T-helper 2 cell treated with Interferon-gamma antibody and Interleukin-4, amounts not matched to agents 100 ng/mL and 5 ng/mL, for 36 hours (primary cell): ENCODE data around the gene NUF2. TPM values are rescaled to one million over a fixed set of nuclear protein-coding genes. Genes with fewer than 3 reads are reported as not detected.

Source experiments
- intact Hi-C: fragments of 100-400 bp; cut with micrococcal nuclease; formaldehyde crosslinking; loops from one replicate; pipeline ENCODE4 v1.15.1; 2023
- total RNA-seq: library from RNA; stranded (reverse); gene quantifications from 2 replicates; pipeline ENCODE4 v1.2.3, GENCODE V29; 2022

NUF2 gene
- total RNA-seq, 1 donor from 2014 or later = 57.3 TPM

GRCh38 chr1:163331116-163331515 lies 9.4 kb downstream of the NUF2 start:
- intact Hi-C loops = no loop called here

DNA sequence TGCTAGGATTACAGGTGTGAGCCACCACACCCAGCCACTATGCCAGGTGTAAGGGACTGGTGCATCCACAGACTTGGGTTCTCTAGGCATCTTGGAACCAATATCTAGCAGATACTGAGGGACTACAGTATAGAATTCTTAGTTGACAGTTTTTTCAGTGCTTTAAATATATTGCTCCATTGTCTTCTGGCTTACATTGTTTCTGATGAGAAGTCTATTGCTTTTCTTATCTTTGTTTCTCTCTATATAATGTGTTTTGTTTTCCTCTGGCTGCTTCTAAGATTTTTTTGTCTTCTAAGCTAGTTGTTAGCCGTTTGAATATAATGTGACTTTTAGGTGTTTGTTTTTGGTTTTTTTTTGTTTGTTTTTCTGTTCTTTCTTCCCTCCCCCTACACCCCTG lies 13.5 kb downstream of the NUF2 start:
- intact Hi-C loops = no loop called here

- intact Hi-C loops = no loop called here
These were observed 15.9 kb downstream of the NUF2 start for GRCh38 chr1:163337631-163338030.

GRCh38 chr1:163346326-163346870 lies 24.6 kb downstream of the NUF2 start:
- intact Hi-C loops = no loop called here

DNA sequence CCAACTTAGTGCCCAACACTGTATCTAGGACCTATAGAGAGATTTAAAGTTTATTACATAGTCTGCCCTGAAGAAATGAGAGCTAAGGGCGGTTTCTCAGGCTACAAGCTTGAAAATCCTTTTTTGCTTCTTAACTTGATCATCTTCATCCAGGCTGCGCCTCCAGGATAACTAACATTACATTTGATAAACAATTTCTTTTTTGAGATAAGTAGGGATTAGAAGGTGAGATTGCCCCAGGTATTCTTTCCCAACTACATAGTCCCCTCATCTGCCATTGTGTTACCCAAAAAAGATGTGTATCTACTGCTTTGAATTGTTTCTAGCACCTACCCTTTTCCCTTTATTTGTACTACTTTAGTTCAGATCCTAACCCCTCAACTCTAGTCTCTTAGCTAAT lies 25.4 kb downstream of the NUF2 start:
- intact Hi-C loops = no loop called here

GRCh38 chr1:163351912-163352311 lies 30.2 kb downstream of the NUF2 start:
- intact Hi-C loops = no loop called here

DNA sequence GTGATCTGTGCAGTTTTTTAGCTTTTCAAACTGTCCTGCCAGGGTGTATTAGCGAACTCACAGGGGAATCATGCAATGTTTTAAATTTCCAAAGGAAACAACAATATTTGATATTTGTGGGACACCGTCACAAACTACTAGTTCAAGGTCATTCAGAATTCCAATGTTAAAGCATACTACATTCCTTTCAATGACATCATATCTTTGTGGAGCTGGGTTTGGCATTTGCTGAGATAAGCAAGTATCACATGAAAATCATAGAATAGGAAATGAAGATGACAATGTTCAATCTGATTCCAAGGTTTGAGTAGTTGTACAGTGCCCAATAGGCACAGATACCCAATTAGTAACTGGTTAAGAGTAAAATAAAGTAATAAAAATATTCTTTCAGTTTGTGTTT lies 35.6 kb downstream of the NUF2 start:
- intact Hi-C loops = no loop called here

GRCh38 chr1:163358172-163358571 lies 36.4 kb downstream of the NUF2 start:
- intact Hi-C loops = loop anchor here (2.0 kb wide), 2 partner anchors 1429 to 1715 kb away; no protein-coding TSS in a partner anchor

- intact Hi-C loops = no loop called here
These were observed 39.6 kb downstream of the NUF2 start for GRCh38 chr1:163361123-163361934.

DNA sequence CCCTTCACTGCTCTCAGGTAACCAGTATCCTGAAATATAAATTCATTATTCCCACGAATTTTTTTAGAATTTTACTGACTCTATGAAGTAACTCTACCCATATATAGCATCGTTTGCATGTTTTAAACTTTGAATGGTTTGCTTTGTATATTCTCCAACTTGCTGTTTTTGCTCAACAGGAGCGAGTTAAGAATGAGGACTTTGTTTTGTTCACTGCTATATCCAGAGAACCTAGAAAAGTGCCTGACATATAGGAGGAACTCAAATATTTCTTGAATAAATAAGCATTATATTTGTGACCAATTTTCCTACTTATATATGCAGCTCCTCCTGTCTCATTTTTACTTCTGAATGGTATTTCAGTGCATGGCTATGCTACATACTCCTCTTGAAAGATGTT lies 43.4 kb downstream of the NUF2 start:
- intact Hi-C loops = no loop called here

DNA sequence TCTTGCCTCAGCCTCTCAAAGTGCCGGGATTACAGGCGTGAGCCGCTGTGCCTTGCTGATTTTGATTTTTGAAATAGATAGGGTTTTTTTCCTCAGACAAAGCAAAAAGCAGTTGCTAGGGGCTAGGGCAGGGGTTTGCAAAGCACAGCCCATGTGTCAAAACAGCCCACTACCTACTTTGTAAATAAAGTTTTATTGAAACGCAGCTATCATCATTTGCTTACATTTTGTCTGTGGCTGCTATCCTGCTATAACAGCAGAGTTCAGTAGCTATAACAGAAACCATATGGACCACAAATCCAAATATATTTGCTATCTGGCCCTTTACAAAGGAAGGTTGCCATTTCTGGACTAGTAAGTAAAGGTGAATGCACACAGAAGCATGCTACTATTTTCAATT lies 44.8 kb downstream of the NUF2 start:
- intact Hi-C loops = no loop called here

GRCh38 chr1:163367721-163368120 lies 46.0 kb downstream of the NUF2 start:
- intact Hi-C loops = no loop called here

DNA sequence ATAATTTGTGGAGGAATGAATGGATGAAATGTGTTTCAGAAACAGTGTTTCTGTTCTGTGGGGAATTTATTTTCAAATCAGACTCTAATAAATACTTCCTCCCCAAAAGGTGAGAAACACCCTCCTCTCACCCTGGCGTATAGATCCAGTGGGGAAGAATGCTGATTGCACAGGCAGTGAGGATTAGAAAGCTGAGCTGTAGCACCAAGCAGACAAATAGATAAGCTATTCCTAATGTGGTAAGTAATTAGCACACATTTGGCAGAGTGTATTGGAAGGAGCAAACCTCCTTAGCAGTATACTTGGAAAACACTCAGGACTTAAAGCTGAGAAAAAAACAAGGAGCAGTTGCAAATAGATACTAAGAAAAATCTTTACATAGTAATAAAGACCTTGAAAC lies 50.8 kb downstream of the NUF2 start:
- intact Hi-C loops = no loop called here

- intact Hi-C loops = no loop called here
These were observed 56.8 kb downstream of the NUF2 start for GRCh38 chr1:163378554-163378953.

- intact Hi-C loops = no loop called here
These were observed 58.0 kb downstream of the NUF2 start for GRCh38 chr1:163379801-163380200.

DNA sequence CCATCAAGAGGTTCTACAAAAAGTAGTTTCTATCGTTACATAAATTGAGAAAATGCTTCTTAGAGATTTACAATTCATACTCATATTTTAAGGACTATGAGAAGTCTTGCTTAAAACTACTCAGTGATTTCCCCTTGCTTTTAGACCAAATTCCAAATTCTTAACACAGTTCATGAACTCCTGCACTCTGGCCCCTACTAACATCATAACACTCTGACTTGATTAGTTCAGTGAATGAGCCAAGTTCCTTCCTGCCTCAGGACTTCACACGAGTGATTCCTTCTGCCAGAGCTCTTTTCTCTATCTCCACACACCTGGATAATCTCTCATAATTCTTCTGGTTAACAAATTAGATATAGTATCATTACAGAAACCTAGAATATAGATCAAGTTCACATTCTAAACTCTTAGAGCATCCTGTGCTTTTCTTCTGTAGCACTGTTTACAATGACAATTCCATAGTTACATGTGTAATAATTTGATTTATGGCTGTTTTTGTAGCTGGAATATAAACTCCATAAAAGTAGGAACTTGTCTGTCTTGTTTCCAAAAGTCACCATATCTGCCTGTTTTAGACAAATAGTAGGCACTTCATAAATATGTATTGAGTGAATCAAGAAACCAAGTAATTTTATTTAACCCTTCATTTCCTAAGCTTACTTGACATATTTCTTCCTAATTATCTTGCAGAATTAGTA lies 59.9 kb downstream of the NUF2 start:
- intact Hi-C loops = no loop called here

DNA sequence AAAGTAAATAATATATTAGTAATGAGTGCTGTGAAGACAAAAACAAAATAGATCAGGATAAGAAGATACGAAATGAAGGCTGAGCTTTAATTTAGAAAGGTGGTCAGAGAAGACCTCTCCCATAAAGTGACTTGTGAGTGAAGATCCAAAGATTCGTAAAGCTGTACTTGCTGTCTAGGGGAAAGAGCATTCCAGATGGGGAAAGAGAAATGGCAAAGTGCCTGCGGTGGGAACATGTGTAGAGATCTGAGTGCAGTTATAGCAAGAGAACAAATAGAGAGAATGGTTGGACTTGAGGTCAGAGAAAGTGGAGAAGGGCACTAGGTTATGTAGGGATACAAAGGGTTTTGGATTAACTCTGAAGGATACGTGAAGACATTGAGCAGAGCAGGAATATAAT lies 60.6 kb downstream of the NUF2 start:
- intact Hi-C loops = no loop called here

- intact Hi-C loops = no loop called here
These were observed 65.4 kb downstream of the NUF2 start for GRCh38 chr1:163387146-163387545.

- intact Hi-C loops = no loop called here
These were observed 67.2 kb downstream of the NUF2 start for GRCh38 chr1:163388970-163389369.

DNA sequence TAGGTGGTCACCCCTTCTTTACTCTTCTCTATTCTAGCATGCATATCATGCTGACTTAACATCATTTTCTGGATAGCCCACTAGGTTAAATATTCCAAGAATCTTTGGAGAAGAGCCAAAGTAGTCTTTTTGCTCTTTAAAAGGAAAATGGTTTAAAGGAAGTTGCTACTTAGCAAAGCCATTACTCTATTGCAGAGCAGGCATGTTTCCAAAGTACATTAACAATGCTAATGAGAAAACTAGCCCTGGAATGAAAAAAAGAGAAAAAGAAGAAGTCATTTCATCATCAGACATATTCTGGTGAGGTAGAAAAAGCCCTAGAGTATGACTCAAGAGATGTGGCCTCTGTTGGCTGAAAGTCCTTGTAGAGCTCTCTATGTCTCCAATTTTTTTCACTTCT lies 74.0 kb downstream of the NUF2 start:
- intact Hi-C loops = no loop called here

DNA sequence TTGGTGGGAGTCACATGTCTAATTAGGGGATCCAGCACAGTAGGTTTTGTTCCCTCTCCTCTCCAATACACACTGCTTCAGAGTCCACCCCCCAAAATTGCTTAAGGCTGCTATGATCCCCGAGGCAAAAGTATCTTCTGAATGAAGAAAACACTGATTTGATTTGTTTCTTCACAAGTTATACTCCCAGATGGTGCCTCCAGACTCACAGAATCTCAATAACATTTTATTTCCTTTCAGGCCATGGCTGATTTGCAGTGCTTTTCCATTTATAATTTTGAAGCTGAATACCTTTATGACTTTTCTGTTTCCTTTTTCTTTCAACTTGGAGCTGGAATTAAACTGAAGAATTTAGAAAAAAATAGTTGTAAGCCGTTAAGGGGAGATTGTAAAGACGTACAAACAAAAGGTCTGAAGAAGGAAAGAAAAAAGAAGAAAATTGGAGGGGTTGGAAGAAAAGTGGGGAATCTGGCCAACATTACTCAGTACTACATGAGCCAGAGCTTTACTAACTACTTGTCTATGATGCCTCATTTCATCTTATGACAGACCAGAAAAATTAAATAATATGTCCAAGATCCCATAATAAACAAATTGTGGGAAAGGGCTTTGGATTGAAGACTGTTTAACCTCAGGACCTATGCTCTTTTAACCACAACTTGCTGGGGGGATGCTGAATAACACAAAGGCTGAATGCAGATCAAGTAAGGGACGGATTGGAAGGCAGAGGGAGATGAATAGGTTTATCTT lies 75.9 kb downstream of the NUF2 start:
- intact Hi-C loops = no loop called here

DNA sequence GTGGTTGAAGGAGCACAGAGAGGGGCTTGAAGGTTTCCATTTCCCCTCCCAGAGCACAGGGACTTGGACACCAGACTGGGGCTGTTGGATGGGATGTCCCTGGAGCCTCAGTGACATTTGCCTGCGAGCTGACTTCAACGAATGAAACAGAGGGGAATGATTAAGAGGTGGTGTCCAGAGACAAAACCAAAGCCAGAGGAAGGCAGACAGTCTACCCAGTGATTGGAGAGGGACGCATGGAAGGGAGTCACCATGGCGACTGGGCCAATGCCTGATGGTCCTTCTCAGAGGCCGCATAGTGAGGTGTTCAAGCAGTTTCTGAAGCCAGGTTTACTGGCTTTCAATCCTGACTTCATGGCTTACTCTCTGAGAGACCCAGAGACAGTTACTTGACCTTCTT lies 77.2 kb downstream of the NUF2 start:
- intact Hi-C loops = no loop called here
